H9 (cell line): ENCODE data around the gene TUBGCP5. TPM values are rescaled to one million over a fixed set of nuclear protein-coding genes. Genes with fewer than 3 reads are reported as not detected.

Source experiments
- DNase-seq: peaks from one replicate; pipeline ENCODE4 v3.0.0-alpha.2; 2017
- H2AFZ ChIP-seq: one replicate; pipeline ENCODE4 v1.6.1; 2013; ENCODE audit warnings: mild to moderate bottlenecking, low read length, control low read depth, moderate library complexity
- H2AK5ac ChIP-seq: 2 replicates; pipeline ENCODE4 v1.6.1; 2013; ENCODE audit warnings: low read length, control low read depth, mixed read lengths; ENCODE audit not compliant: insufficient read length
- H2BK120ac ChIP-seq: one replicate; pipeline ENCODE4 v1.6.1; 2013; ENCODE audit warnings: low read depth, mild to moderate bottlenecking, low read length, control low read depth, inconsistent platforms; ENCODE audit not compliant: poor library complexity, severe bottlenecking
- H2BK12ac ChIP-seq: 2 replicates; pipeline ENCODE4 v1.6.1; 2013; ENCODE audit warnings: low read length, control low read depth, mixed read lengths, low read depth; ENCODE audit not compliant: insufficient read length
- H2BK15ac ChIP-seq: 2 replicates; pipeline ENCODE4 v1.6.1; 2013; ENCODE audit warnings: low read depth, low read length, control low read depth
- H2BK20ac ChIP-seq: one replicate; pipeline ENCODE4 v1.6.1; 2013; ENCODE audit warnings: low read depth, mild to moderate bottlenecking, low read length, control low read depth, inconsistent platforms; ENCODE audit not compliant: poor library complexity, severe bottlenecking
- H2BK5ac ChIP-seq: 2 replicates; pipeline ENCODE4 v1.6.1; 2013; ENCODE audit warnings: low read length, control low read depth, mixed read lengths; ENCODE audit not compliant: insufficient read length
- H3K14ac ChIP-seq: 2 replicates; pipeline ENCODE4 v1.6.1; 2013; ENCODE audit warnings: low read length, control low read depth; ENCODE audit not compliant: insufficient read depth
- H3K18ac ChIP-seq: 2 replicates; pipeline ENCODE4 v1.6.1; 2013; ENCODE audit warnings: low read depth, mild to moderate bottlenecking, mixed read lengths, low read length, control low read depth; ENCODE audit not compliant: insufficient read length
- H3K23ac ChIP-seq: 2 replicates; pipeline ENCODE4 v1.6.1; 2013; ENCODE audit warnings: low read length, control low read depth, mixed read lengths, low read depth; ENCODE audit not compliant: insufficient read length
- H3K23me2 ChIP-seq: 2 replicates; pipeline ENCODE4 v1.6.1; 2013; ENCODE audit warnings: low read depth, mild to moderate bottlenecking, mixed read lengths, low read length, control low read depth; ENCODE audit not compliant: insufficient read length, poor library complexity, severe bottlenecking
- H3K27ac ChIP-seq: 2 replicates; pipeline ENCODE4 v1.5.1; 2013; ENCODE audit warnings: low read length, control low read depth, mixed read lengths, low read depth; ENCODE audit not compliant: insufficient read length
- H3K27me3 ChIP-seq: 2 replicates; pipeline ENCODE4 v1.6.1; 2013; ENCODE audit warnings: low read length, control low read depth, inconsistent platforms; ENCODE audit not compliant: insufficient read depth
- H3K4ac ChIP-seq: 2 replicates; pipeline ENCODE4 v1.6.1; 2013; ENCODE audit warnings: low read depth, mild to moderate bottlenecking, control low read depth, inconsistent platforms, low read length, moderate library complexity
- H3K4me1 ChIP-seq: 2 replicates; pipeline ENCODE4 v1.6.1; 2013; ENCODE audit warnings: low read length, control low read depth, inconsistent platforms; ENCODE audit not compliant: insufficient read depth
- H3K4me2 ChIP-seq: 2 replicates; pipeline ENCODE4 v1.6.1; 2013; ENCODE audit warnings: low read length, control low read depth, mixed read lengths; ENCODE audit not compliant: insufficient read length, insufficient read depth
- H3K56ac ChIP-seq: 2 replicates; pipeline ENCODE4 v1.6.1; 2013; ENCODE audit warnings: low read depth, mild to moderate bottlenecking, mixed read lengths, low read length, control low read depth; ENCODE audit not compliant: insufficient read length
- H3K79me1 ChIP-seq: 2 replicates; pipeline ENCODE4 v1.6.1; 2013; ENCODE audit warnings: low read depth, mild to moderate bottlenecking, moderate library complexity, low read length, control low read depth, inconsistent platforms; ENCODE audit not compliant: insufficient read depth, poor library complexity, severe bottlenecking
- H3K79me2 ChIP-seq: 2 replicates; pipeline ENCODE4 v1.6.1; 2013; ENCODE audit warnings: low read length, control low read depth, inconsistent platforms; ENCODE audit not compliant: insufficient read depth
- H3K9ac ChIP-seq: 2 replicates; pipeline ENCODE4 v1.6.1; 2013; ENCODE audit warnings: low read length, control low read depth, mixed read lengths; ENCODE audit not compliant: insufficient read length; ENCODE audit errors: extremely low read depth
- H3K9me3 ChIP-seq: one replicate; pipeline ENCODE4 v1.6.1; 2013; ENCODE audit warnings: low read depth, low read length, inconsistent platforms; ENCODE audit not compliant: control insufficient read depth
- H3T11ph ChIP-seq: one replicate; pipeline ENCODE4 v1.6.1; 2013; ENCODE audit warnings: mild to moderate bottlenecking, low read length, control low read depth, inconsistent platforms
- H4K20me1 ChIP-seq: one replicate; pipeline ENCODE4 v1.6.1; 2013; ENCODE audit not compliant: control insufficient read depth, insufficient read length, insufficient read depth
- H4K5ac ChIP-seq: 2 replicates; pipeline ENCODE4 v1.6.1; 2013; ENCODE audit warnings: low read depth, mild to moderate bottlenecking, mixed read lengths, low read length, control low read depth; ENCODE audit not compliant: insufficient read length
- H4K8ac ChIP-seq: replicated peaks from 2 replicates; pipeline ENCODE4 v1.6.1; 2013; ENCODE audit warnings: low read length, control low read depth, mixed read lengths, low read depth; ENCODE audit not compliant: insufficient read length
- H4K91ac ChIP-seq: 2 replicates; pipeline ENCODE4 v1.6.1; 2013; ENCODE audit warnings: low read depth, mild to moderate bottlenecking, moderate library complexity, mixed read lengths, low read length, control low read depth; ENCODE audit not compliant: insufficient read length
- H3K27ac Mint-ChIP-seq, 3 experiments: 2 replicates in 2 of 3; 3 replicates in 1 of 3; pipeline ENCODE4 v1.8.0; 2020 to 2021; ENCODE audit warnings: mixed read lengths in 3 of 3, mild to moderate bottlenecking in 1 of 3, moderate library complexity in 1 of 3
- H3K27me3 Mint-ChIP-seq: 2 replicates; pipeline ENCODE4 v1.8.0; 2021; ENCODE audit warnings: low read depth, mild to moderate bottlenecking, moderate library complexity, mixed read lengths
- H3K36me3 Mint-ChIP-seq, 3 experiments: 2 replicates in 2 of 3; 3 replicates in 1 of 3; pipeline ENCODE4 v1.8.0; 2020 to 2021; ENCODE audit warnings: low read depth in 3 of 3, mixed read lengths in 3 of 3; ENCODE audit not compliant: insufficient read depth in 1 of 3
- H3K4me1 Mint-ChIP-seq, 2 experiments: 2 replicates each; pipeline ENCODE4 v1.8.0; 2020; ENCODE audit warnings: mixed read lengths in 2 of 2
- H3K4me3 Mint-ChIP-seq, 2 experiments: 2 replicates in 1 of 2; 3 replicates in 1 of 2; pipeline ENCODE4 v1.8.0; 2020 to 2021; ENCODE audit warnings: mild to moderate bottlenecking in 2 of 2, mixed read lengths in 2 of 2, moderate library complexity in 1 of 2
- H3K9me3 Mint-ChIP-seq, 2 experiments: 2 replicates in 1 of 2; 3 replicates in 1 of 2; pipeline ENCODE4 v1.8.0; 2020; ENCODE audit warnings: mild to moderate bottlenecking in 2 of 2, mixed read lengths in 2 of 2, moderate library complexity in 1 of 2
- CTCF ChIP-seq: fragments of 200-600 bp; sonication (generic); conservative IDR thresholded peaks from 3 replicates; pipeline ENCODE4 v1.8.0; 2021; ENCODE audit warnings: antibody characterized with exemption, mild to moderate bottlenecking
- WGBS: extraction: QIAGEN DNeasy Blood & Tissue Kit; methylation state at CpG from one replicate; pipeline ENCODE4 v1.1.7; 2013; ENCODE audit warnings: missing lambda C conversion rate, low lambda C conversion rate, mixed read lengths; ENCODE audit not compliant: insufficient read length; ENCODE audit errors: extremely low coverage; 5-methylcytosine and 5-hydroxymethylcytosine counted together
- total RNA-seq: library from RNA; stranded (reverse); gene quantifications from 2 replicates; pipeline ENCODE4 v1.2.1, GENCODE V29; 2021

TUBGCP5 gene
- total RNA-seq, 1 experiment from 2014 or later: 15.3 TPM

GRCh38 chr15:22961762-22962161, 77.6 kb downstream of the TUBGCP5 start:
- Histone ChIP-seq H3K9me3 (no peaks in the 10 kb centered on the region), H2AFZ (no peak overlapping the region), H4K5ac (no peak overlapping the region), H2BK15ac (no peak overlapping the region), H2BK12ac (no peak overlapping the region), H3K14ac (no peak overlapping the region), H4K8ac (no peak overlapping the region), H3K27ac (no peak overlapping the region), H3K79me1 (no peaks in the 10 kb centered on the region), H3K4me2 (no peak overlapping the region), H3K23ac (no peak overlapping the region), H3K4ac (no peak overlapping the region), H3T11ph (no peak overlapping the region), H2BK120ac (no peak overlapping the region), H3K27me3 (no peaks in the 10 kb centered on the region), H2BK5ac (no peak overlapping the region), H3K4me1 (no peaks in the 10 kb centered on the region), H2AK5ac (no peak overlapping the region), H4K20me1 (no peaks in the 10 kb centered on the region), H3K23me2 (no peaks in the 10 kb centered on the region), H3K56ac (no peak overlapping the region), H3K18ac (no peak overlapping the region), H3K79me2 (peaks cover 2% of the 10 kb centered on the region; the same call in 1 of the 2 replicates), H2BK20ac (no peak overlapping the region), H4K91ac (no peak overlapping the region), H3K9ac (no peak overlapping the region)
- H3K9me3 Mint-ChIP-seq: no peaks in the 10 kb centered on the region
- H3K4me1 Mint-ChIP-seq: peaks cover 6 to 18% of the 10 kb centered on the region in 2 experiments; a peak in 3 of 4 replicates
- no peak overlapping the region for H3K4me3 Mint-ChIP-seq
- DNase-seq: no peak
- no CpG with 5 or more reads among the region's 1 CpG for WGBS
- no peak for TF ChIP-seq CTCF
- no peaks in the 10 kb centered on the region for H3K36me3 Mint-ChIP-seq
- H3K27me3 Mint-ChIP-seq: peaks cover 15% of the 10 kb centered on the region
- no peak overlapping the region for H3K27ac Mint-ChIP-seq
